A673 (cell line): ENCODE results near the gene MED12L. TPM values are rescaled to one million over a fixed set of nuclear protein-coding genes. Genes with fewer than 3 reads are reported as not detected.

Experiments used
- BruUV-seq: library from RNA; stranded (reverse); fragments of 400-500 nt; replicated peaks from 2 replicates; lab custom pipeline; 2021; lab: Mats Ljungman, UMichigan
- CTCF ChIA-PET: fragments of 300-600 bp; sonication (Branson Sonifier 250); formaldehyde crosslinking; loops from one replicate; lab custom pipeline; 2022; ENCODE audit warnings: antibody characterized with exemption; lab: Charles Lee
- POLR2A ChIA-PET: fragments of 300-600 bp; sonication (Branson Sonifier 250); formaldehyde crosslinking; loops from one replicate; lab custom pipeline; 2022; ENCODE audit warnings: antibody characterized with exemption; ENCODE audit not compliant: low non-redundant PET; lab: Charles Lee
- DNase-seq: peaks from one replicate; pipeline ENCODE4 v3.0.0-alpha.2; 2015; ENCODE audit warnings: low spot score
- H3K27ac ChIP-seq: fragments of 200-600 bp; sonication (generic); 2 replicates; pipeline ENCODE4 v1.5.1; 2016; ENCODE audit warnings: mixed run types, low read depth, mild to moderate bottlenecking, mixed read lengths, antibody characterized with exemption, low read length; ENCODE audit not compliant: poor library complexity, severe bottlenecking
- H3K27me3 ChIP-seq: fragments of 200-600 bp; sonication (generic); replicated peaks from 2 replicates; pipeline ENCODE4 v1.6.1; 2017; ENCODE audit warnings: mixed run types, low read depth, mild to moderate bottlenecking, mixed read lengths, antibody characterized with exemption, low read length; ENCODE audit not compliant: insufficient read depth, poor library complexity
- H3K36me3 ChIP-seq: fragments of 200-600 bp; sonication (generic); 2 replicates; pipeline ENCODE4 v1.6.1; 2016; ENCODE audit warnings: mixed run types, mild to moderate bottlenecking, mixed read lengths, antibody characterized with exemption, low read length; ENCODE audit not compliant: insufficient read depth, poor library complexity, severe bottlenecking
- H3K4me1 ChIP-seq: fragments of 200-600 bp; sonication (generic); 2 replicates; pipeline ENCODE4 v1.6.1; 2017; ENCODE audit warnings: mixed run types, mild to moderate bottlenecking, mixed read lengths, antibody characterized with exemption, low read length; ENCODE audit not compliant: insufficient read depth, poor library complexity, severe bottlenecking
- H3K4me3 ChIP-seq: fragments of 200-600 bp; sonication (generic); 2 replicates; pipeline ENCODE4 v1.5.1; 2016; ENCODE audit warnings: low read depth, mixed run types, mild to moderate bottlenecking, mixed read lengths, low read length; ENCODE audit not compliant: poor library complexity, severe bottlenecking
- H3K9me3 ChIP-seq: fragments of 200-600 bp; sonication (generic); 2 replicates; pipeline ENCODE4 v1.6.1; 2016; ENCODE audit warnings: mixed run types, low read depth, mild to moderate bottlenecking, mixed read lengths, antibody characterized with exemption, low read length; ENCODE audit not compliant: poor library complexity, severe bottlenecking
- EZH2 ChIP-seq: fragments of 200-600 bp; sonication (generic); IDR thresholded peaks from 2 replicates; pipeline ENCODE4 v1.6.1; 2017; ENCODE audit warnings: borderline replicate concordance, low read depth, mild to moderate bottlenecking, mixed read lengths, antibody characterized with exemption, low read length; ENCODE audit not compliant: poor library complexity, severe bottlenecking
- intact Hi-C: fragments of 100-400 bp; cut with micrococcal nuclease; formaldehyde crosslinking; loops from one replicate; pipeline ENCODE4 v1.10.0; 2022; ENCODE audit not compliant: unreplicated experiment
- total RNA-seq: library from RNA; stranded (reverse); gene quantifications from 2 replicates; pipeline ENCODE4 v1.2.3, GENCODE V29; 2021
- TF ChIP-seq, protein P1 (sequence below): fragments of 300-800, 200-600 bp; sonication (generic); conservative IDR thresholded peaks from 2 replicates; pipeline ENCODE4 v1.5.1; 2017; ENCODE audit warnings: low read depth, mild to moderate bottlenecking, antibody characterized with exemption, low read length, moderate library complexity, mixed read lengths

MED12L gene
- total RNA-seq, 1 experiment from 2014 or later: 0.71 TPM

DNA sequence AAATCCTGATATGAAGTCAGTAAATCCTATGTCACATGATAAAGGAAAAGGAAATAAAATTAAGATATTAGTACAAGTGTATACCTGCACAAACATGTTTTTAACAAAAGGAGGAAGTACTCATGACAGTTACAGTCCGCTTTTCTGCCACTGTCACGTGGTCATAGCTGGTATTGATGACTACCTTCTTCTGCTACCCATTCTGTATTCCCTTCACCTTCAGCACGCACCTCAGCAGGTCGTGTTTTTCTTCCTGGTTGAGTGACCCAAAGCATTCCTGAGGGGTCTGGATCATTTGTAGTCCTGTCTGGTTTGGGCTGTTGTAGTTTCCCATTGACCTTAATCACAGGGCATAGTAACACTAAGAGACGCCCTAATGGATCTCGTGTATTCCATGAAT is 334.3 kb downstream of the MED12L start:
- no peak for DNase-seq
- no peaks in the 10 kb centered on the region for H3K9me3 ChIP-seq

DNA sequence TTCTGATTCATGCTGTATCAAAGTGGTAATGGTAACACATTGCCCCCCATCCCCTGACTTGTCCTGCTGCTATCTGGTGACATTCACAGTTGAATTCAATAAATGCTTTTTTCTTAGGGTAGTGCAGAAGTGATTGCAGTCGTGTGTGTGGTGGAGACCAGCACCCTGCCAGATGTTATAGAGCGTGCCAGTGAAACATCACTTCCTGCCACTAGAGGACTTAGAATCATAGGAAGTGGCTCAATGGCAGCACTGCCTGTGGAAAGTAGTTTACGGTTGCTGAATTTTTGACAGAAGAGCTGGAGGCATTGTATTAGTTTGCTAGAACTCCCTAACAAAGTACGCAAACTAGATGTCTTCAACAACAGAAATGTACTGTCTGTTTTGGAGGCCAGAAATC is 336.5 kb downstream of the MED12L start:
- no TSS peak for BruUV-seq

More for the DNA sequence above, 334.3 kb downstream of the MED12L start:
- intact Hi-C loops: loop anchor here (10.0 kb wide), 1 partner anchor 195 kb away; no protein-coding TSS in a partner anchor
- ChIA-PET CTCF (no interaction called here), POLR2A (no interaction called here)
- Histone ChIP-seq H3K27ac (no peak overlapping the region), H3K36me3 (no peaks in the 10 kb centered on the region), H3K4me3 (no peak overlapping the region), H3K4me1 (peaks cover under 1% of the 10 kb centered on the region), H3K27me3 (no peaks in the 10 kb centered on the region)
- TF ChIP-seq EZH2: no peak
- TF ChIP-seq, protein P1, sequence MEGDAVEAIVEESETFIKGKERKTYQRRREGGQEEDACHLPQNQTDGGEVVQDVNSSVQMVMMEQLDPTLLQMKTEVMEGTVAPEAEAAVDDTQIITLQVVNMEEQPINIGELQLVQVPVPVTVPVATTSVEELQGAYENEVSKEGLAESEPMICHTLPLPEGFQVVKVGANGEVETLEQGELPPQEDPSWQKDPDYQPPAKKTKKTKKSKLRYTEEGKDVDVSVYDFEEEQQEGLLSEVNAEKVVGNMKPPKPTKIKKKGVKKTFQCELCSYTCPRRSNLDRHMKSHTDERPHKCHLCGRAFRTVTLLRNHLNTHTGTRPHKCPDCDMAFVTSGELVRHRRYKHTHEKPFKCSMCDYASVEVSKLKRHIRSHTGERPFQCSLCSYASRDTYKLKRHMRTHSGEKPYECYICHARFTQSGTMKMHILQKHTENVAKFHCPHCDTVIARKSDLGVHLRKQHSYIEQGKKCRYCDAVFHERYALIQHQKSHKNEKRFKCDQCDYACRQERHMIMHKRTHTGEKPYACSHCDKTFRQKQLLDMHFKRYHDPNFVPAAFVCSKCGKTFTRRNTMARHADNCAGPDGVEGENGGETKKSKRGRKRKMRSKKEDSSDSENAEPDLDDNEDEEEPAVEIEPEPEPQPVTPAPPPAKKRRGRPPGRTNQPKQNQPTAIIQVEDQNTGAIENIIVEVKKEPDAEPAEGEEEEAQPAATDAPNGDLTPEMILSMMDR: no peak
- BruUV-seq: no TSS peak

DNA sequence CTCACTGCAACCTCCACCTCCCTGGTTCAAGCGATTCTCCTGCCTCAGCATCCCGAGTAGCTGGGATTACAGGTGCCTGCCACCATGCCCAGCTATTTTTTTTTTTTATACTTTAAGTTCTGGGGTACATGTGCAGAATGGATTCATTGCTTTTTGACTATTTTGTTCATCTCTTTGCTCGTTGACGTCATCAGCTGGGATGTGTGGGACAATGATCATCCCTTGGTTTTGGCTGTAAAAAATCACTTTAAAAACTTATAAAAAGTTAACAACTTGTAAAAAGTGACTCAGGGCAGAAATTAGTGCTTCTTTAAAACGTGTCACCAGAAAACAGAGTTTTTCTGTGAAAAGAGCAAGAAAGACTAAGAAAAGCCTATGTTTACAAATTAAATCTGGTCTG is 337.6 kb downstream of the MED12L start:
- H3K4me3 ChIP-seq: no peak overlapping the region
- H3K36me3 ChIP-seq: no peaks in the 10 kb centered on the region
- H3K4me1 ChIP-seq: peaks cover 20% of the 10 kb centered on the region
- TF ChIP-seq, protein P1: no peak
- intact Hi-C loops: loop anchor here (10.0 kb wide), 1 partner anchor 198 kb away; no protein-coding TSS in a partner anchor
- DNase-seq: no peak
- BruUV-seq: no TSS peak
- no peaks in the 10 kb centered on the region for H3K9me3 ChIP-seq
- POLR2A ChIA-PET: no interaction called here
- no peak overlapping the region for H3K27ac ChIP-seq
- CTCF ChIA-PET: no interaction called here
- H3K27me3 ChIP-seq: no peaks in the 10 kb centered on the region

More for the DNA sequence above, 336.5 kb downstream of the MED12L start:
- Histone ChIP-seq H3K4me3 (no peak overlapping the region), H3K4me1 (peaks cover 20% of the 10 kb centered on the region), H3K9me3 (no peaks in the 10 kb centered on the region), H3K27me3 (no peaks in the 10 kb centered on the region), H3K36me3 (no peaks in the 10 kb centered on the region), H3K27ac (no peak overlapping the region)
- intact Hi-C loops: loop anchor here (10.0 kb wide), 1 partner anchor 197 kb away; no protein-coding TSS in a partner anchor
- ChIA-PET CTCF (no interaction called here), POLR2A (no interaction called here)
- no peak for TF ChIP-seq EZH2
- TF ChIP-seq, protein P1: peak; percentile 45; the same call in 1 of the 2 replicates
- DNase-seq: peak; percentile 45
